Measurements from ENCODE around the gene GTSF1L. TPM values are rescaled to one million over a fixed set of nuclear protein-coding genes. Genes with fewer than 3 reads are reported as not detected.

GTSF1L gene
- total and polyA plus RNA-seq, 12 donors = not detected

DNA sequence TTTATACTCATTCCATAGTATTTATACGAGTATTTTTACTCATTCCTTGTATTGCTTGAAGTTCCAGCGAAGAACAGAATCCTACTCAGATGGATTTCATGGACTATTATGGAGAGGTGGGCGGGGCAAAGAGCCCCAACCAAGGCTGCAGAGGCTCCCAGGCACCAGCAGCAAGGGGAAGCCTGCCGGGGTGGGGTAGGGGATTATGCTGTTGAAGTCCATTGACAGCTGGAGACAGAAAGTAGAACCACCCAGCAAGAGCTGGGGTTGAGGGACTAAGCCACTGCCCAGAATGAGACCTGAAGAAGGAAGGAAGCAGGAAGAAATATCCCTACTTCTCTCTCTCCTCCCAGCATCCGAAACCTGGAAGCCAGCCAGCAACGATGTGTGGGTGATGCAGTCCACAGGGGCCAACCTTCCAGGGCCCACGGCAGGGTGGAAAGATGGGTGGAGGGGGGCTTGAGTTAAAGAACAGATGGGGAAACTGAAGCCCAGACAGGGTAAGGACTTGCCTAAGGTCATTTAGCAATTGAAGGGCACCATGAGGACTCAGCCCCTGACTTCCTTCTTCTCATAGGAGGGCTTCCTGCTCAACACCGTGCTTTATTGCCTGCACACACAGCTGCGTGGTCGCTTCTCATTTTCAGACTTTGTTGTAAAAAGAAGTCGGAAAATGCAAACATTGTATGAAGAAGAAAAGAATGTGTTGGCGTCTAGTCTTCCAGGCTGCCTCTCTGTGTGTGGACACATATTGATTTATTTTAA is 18.3 kb upstream of the GTSF1L start:
- DNase-seq (no peak), ATAC-seq (no peak)
- WGBS, 2 donors = 54 to 59% methylated on average over 12 of the region's 12 CpGs
- no peaks in the 10 kb centered on the region for H3K36me3 ChIP-seq
- peaks cover 0 to 20% (median 0%) of the 10 kb centered on the region in 9 donors for H3K4me1 ChIP-seq
- TF ChIP-seq, protein P1, sequence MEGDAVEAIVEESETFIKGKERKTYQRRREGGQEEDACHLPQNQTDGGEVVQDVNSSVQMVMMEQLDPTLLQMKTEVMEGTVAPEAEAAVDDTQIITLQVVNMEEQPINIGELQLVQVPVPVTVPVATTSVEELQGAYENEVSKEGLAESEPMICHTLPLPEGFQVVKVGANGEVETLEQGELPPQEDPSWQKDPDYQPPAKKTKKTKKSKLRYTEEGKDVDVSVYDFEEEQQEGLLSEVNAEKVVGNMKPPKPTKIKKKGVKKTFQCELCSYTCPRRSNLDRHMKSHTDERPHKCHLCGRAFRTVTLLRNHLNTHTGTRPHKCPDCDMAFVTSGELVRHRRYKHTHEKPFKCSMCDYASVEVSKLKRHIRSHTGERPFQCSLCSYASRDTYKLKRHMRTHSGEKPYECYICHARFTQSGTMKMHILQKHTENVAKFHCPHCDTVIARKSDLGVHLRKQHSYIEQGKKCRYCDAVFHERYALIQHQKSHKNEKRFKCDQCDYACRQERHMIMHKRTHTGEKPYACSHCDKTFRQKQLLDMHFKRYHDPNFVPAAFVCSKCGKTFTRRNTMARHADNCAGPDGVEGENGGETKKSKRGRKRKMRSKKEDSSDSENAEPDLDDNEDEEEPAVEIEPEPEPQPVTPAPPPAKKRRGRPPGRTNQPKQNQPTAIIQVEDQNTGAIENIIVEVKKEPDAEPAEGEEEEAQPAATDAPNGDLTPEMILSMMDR (IDR thresholded peaks at IDR 0.05) = no peak
- no peak overlapping the region for H3K27ac ChIP-seq
- intact Hi-C loops (cut with DNase I) = loop anchor here in 1 of 10 donors (10.0 kb wide), 1 partner anchor 300 kb away; no protein-coding TSS in a partner anchor
- no peak overlapping the region for H3K4me3 ChIP-seq
- H3K9me3 ChIP-seq = no peaks in the 10 kb centered on the region
- H3K27me3 ChIP-seq = peaks cover 0 to 58% (median 30%) of the 10 kb centered on the region in 7 donors

DNA sequence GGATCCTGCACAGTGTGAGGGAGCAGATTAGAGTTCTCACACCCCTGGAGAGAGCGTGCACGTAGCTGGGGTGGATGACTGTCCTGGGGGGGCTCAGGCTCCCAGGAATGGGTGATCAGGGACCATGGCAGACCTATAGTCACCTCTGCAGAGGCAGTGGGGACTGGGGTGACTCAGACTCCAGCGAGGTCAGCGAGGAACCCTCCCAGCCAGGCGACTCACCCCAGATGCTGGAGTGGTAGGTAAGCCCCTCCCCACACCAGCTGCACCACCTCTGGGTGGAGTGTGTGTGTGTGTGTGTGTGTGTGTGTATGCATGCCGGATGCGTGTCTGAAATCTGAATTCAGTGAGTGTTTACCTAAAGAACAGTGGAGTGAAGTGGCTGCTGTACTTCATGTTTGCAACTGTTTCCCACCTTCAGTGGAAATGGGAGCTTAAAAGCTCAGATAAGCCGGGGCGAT is 17.4 kb upstream of the GTSF1L start:
- Histone ChIP-seq H3K27ac (no peak overlapping the region), H3K27me3 (peaks cover 0 to 48% (median 27%) of the 10 kb centered on the region in 7 donors), H3K36me3 (no peaks in the 10 kb centered on the region), H3K4me3 (no peak overlapping the region), H3K9me3 (no peaks in the 10 kb centered on the region), H3K4me1 (peaks cover 0 to 12% (median 0%) of the 10 kb centered on the region in 9 donors)
- ATAC-seq = peak in 1 of 8 donors; percentile 53
- TF ChIP-seq, protein P1 (IDR thresholded peaks at IDR 0.05) = no peak
- no peak for DNase-seq
- intact Hi-C loops (cut with DNase I) = loop anchor here in 1 of 10 donors (10.0 kb wide), 1 partner anchor 299 kb away; no protein-coding TSS in a partner anchor
- WGBS, 2 donors = 44 to 50% methylated on average over 9 of the region's 9 CpGs

DNA sequence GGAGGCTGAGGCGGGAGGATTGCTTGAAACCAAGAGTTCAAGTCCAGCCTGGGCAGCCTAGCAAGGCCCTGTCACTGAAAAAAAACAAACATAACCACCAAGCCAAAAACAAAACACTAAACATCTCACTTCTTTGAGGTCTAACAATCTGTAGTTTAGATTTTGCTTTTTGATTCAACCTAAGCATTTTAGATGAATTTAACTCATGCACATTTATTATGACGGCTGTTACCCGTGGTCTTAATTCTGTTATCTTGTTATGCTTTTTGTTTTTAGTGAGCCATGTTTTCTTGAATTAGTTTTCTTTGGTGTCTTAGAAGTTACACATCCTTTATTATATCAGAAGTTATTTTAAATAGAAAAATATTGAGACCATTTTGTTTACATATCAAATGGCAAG is 13.8 kb upstream of the GTSF1L start:
- intact Hi-C loops (cut with DNase I) = loop anchor here in 1 of 10 donors (10.0 kb wide), 1 partner anchor 296 kb away; no protein-coding TSS in a partner anchor
- H3K27ac ChIP-seq = no peak overlapping the region

DNA sequence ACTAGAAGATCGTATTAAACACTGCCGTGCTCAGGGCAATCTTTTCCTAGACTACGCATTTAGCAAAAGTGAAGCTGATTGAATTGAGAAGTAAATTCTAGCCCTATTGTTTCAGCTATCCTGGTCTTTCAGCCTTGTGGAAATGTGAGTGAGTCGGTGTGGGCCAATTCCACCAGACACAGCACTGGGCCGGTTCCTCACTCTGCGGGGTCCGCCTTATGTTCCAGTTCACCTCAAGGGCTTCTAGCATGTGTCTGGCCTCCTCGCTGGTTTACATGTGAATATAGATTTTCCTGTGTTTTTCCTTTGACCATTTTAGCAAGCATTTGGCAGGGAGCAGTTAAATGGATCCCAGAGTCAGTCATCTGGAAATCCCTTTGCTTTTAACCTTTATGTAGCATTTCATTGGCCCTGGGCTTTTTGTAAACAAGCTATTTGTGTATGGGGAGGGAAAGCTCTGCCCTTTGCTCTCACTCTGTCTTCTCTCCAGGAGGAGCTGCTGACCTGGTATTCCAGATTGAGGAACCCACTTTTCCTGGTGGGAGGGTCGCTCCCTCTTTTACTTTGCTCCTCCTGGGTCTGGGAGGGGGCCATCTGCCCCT is 12.4 kb upstream of the GTSF1L start:
- DNase-seq = no peak
- TF ChIP-seq, protein P1 (IDR thresholded peaks at IDR 0.05) = no peak
- 87 to 88% methylated on average over 9 of the region's 9 CpGs for WGBS, 2 donors

More for the DNA sequence above, 13.8 kb upstream of the GTSF1L start:
- H3K36me3 ChIP-seq = no peaks in the 10 kb centered on the region
- H3K4me1 ChIP-seq = peaks cover 0 to 6% (median 0%) of the 10 kb centered on the region in 9 donors
- ATAC-seq (no peak), DNase-seq (no peak)
- H3K27me3 ChIP-seq = peaks cover 0 to 40% (median 20%) of the 10 kb centered on the region in 7 donors
- TF ChIP-seq, protein P1 (IDR thresholded peaks at IDR 0.05) = no peak
- WGBS, 2 donors = 86 to 92% methylated on average over 3 of the region's 3 CpGs
- H3K4me3 ChIP-seq = no peak overlapping the region
- H3K9me3 ChIP-seq = no peaks in the 10 kb centered on the region

More for the DNA sequence above, 12.4 kb upstream of the GTSF1L start:
- H3K27me3 ChIP-seq = peaks cover 0 to 34% (median 11%) of the 10 kb centered on the region in 7 donors
- H3K9me3 ChIP-seq = no peaks in the 10 kb centered on the region
- ATAC-seq = no peak
- H3K36me3 ChIP-seq = no peaks in the 10 kb centered on the region
- no peak overlapping the region for H3K27ac ChIP-seq
- intact Hi-C loops (cut with DNase I) = no loop called here
- no peaks in the 10 kb centered on the region for H3K4me1 ChIP-seq
- no peak overlapping the region for H3K4me3 ChIP-seq
